Coronary artery (tissue), 2 donors: ENCODE data around the gene PEX5.

Experiments used
- DNase-seq: peaks from one replicate; pipeline ENCODE4 v3.0.0-alpha.2; 2017; ENCODE audit warnings: low spot score
- H3K27ac ChIP-seq, 2 donors: fragments of 200-600 bp; sonication (generic); one replicate each; pipeline ENCODE4 v1.5.1; 2016 to 2019
- H3K4me3 ChIP-seq: fragments of 200-600 bp; sonication (generic); 2 replicates; pipeline ENCODE4 v1.5.1; 2016; ENCODE audit warnings: mild to moderate bottlenecking, moderate library complexity
- CTCF ChIP-seq: fragments of 200-600 bp; sonication (generic); IDR thresholded peaks from one replicate; pipeline ENCODE4 v1.5.1; 2019; ENCODE audit warnings: antibody characterized with exemption

The PEX5 gene

GRCh38 chr12:7189398-7190267, at the start of gene PEX5:
PEX5 (plus strand) TSS chr12:7189686; CDS start chr12:7190378, 692 bp downstream.
- DNase-seq: peak; percentile 90
- no peak for TF ChIP-seq CTCF
- Histone ChIP-seq H3K4me3 (peak within 1 kb of the TSS; percentile 85), H3K27ac (peak within 1 kb of the TSS; percentile 88 to 94)

DNA sequence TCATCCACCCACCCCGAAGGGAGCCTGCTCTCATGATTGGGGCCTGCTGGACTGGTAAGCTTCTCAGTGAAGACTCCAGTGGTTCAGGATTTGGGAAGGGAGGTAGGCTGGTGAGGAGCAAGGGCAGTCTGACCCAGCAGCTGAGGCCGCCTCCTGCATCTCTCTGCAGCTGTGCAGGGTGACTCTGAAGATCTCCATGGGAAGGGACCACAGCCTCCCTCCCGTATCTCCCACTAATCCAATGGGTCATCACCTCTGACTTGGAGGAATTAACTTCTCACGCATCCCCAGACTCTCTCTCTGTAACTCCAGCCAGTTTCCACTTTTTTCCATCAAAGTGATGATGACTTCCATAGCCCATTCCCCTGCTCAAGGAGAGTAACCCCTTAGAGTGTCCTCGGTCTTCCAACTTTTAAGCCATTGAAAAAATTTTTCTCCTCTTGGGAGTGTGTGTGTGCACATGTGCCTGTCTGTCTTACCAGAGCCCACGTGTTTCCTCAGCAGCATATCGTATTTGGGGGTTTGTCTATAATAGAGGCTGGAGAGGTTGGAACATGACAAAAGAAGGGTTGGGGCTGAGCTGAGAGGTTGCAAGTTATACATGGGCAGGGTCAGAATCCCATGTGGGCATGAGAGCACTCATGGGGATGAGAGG, 48.0 kb upstream of the PEX5 start:
- Histone ChIP-seq H3K27ac (no peak overlapping the region), H3K4me3 (no peak overlapping the region)
- TF ChIP-seq CTCF: no peak
- DNase-seq: no peak

DNA sequence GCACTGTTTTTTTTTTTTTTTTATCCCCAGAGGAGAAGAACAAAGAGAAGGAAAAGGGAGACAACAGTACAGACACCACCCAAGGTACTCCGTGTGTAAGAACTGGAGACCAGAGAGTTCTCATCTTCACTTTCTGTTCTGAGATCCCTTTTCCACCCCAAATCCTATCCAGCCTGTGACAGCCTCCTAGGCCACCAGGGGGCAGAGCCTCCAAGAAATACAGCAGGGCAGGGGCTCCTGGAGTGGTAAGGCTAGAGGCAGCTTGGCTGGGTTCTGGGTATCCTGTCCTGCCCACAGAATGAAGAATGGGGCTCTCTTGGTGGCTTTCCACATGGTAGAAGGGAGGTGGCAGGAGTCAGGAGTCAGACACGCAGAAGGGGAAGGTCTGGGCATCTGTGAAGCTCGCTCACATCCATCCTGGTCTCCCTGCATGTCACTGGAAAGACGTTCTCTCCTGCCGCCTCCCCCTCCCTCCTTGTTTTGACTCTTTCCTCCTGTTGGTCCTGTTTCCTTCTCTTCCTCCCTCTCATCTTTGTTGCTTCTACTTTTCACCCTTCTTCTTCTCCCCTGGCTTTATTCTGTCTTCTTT, 47.3 kb upstream of the PEX5 start:
- Histone ChIP-seq H3K27ac (no peak overlapping the region), H3K4me3 (no peak overlapping the region)
- DNase-seq: no peak
- peak; percentile 21 for TF ChIP-seq CTCF

- Histone ChIP-seq H3K27ac (no peak overlapping the region), H3K4me3 (no peak overlapping the region)
- DNase-seq: no peak
- no peak for TF ChIP-seq CTCF
These were observed 46.5 kb upstream of the PEX5 start for GRCh38 chr12:7142809-7143465.

DNA sequence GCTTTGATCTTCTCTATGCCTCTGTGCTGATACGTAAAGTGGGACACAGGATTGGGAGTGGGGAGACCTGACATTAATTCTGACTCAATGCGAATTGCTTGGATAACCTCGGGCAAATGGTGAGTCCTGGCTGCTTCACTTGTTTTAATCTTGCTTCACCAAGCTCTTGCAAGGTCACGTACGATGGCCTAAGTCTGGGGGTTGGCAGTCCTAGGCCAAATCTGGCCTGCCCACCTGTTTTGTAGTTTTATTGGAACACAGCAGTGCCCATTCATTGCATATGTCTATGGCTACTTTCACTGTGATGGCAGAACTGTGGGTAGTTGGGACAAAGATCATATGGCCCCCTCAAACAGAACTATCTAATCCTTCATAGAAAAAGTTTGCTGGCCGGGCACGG, 45.9 kb upstream of the PEX5 start:
- no peak overlapping the region for H3K27ac ChIP-seq
- TF ChIP-seq CTCF: no peak
- H3K4me3 ChIP-seq: no peak overlapping the region
- no peak for DNase-seq

- peak overlapping the region in 1 of 2 donors; percentile 58 for H3K27ac ChIP-seq
- H3K4me3 ChIP-seq: no peak overlapping the region
- peak; percentile 56 for TF ChIP-seq CTCF
- DNase-seq: no peak
These were observed 44.9 kb upstream of the PEX5 start for GRCh38 chr12:7144414-7145120.
